NT2/D1 (cell line): ENCODE data around the gene GABBR2.
"Not testable (repeated sequence)": the region's sequence is repeated elsewhere in the genome, so short reads cannot be mapped to it uniquely, and the experiment has no call there.

ENCODE experiments used
- SUZ12 ChIP-seq: IDR thresholded peaks from 2 replicates; pipeline ENCODE4 v1.6.1; 2011; ENCODE audit not compliant: insufficient read length, insufficient read depth; ENCODE audit errors: extremely low read depth
- YY1 ChIP-seq: IDR thresholded peaks from 2 replicates; pipeline ENCODE4 v1.6.1; 2011; ENCODE audit not compliant: insufficient read length, insufficient read depth

- TF ChIP-seq YY1, SUZ12: not testable (repeated sequence)
Measured at GRCh38 chr9:98684816-98685215, 23.9 kb downstream of the GABBR2 start.
